ENCODE measurements around the gene LCOR.
"Not testable (repeated sequence)": the region's sequence is repeated elsewhere in the genome, so short reads cannot be mapped to it uniquely, and the experiment has no call there.

Gene LCOR

DNA sequence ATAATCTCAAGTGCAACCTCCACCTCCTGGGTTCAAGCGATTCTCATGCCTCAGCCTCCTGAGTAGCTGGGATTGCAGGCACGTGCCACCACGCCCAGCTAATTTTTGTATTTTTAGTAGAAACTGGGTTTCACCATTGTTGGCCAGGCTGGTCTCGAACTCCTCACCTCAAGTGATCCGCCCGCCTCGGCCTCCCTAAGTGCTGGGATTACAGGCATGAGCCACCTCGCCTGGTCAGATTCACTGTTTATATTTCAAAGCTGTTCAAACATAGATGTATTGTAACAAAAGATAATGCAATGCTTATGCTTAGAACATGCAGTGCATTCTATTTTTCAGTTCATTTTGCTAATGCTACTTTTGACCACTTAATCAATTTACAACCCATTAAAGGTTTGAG is 111.1 kb downstream of the LCOR start:
- DNase-seq = not testable (repeated sequence)

DNA sequence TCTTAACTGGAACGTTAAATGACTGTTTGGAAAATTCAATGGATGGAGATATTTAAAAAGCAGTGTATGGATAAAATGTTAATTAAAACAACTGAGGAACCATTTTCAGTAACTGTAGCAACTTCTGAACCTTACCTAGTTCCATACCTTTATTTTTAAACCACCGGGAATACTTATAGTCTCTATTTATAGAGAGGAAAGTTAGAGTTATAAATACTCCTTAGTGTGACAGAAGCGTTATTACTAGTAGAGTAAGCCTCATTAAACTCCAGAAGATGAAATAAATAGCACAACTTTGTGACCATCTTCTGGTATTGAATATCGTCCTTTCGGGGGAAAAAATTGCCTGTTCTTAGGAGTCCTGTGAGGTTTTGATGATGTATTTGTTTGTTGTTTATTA is 114.9 kb downstream of the LCOR start:
- no peak for DNase-seq

DNA sequence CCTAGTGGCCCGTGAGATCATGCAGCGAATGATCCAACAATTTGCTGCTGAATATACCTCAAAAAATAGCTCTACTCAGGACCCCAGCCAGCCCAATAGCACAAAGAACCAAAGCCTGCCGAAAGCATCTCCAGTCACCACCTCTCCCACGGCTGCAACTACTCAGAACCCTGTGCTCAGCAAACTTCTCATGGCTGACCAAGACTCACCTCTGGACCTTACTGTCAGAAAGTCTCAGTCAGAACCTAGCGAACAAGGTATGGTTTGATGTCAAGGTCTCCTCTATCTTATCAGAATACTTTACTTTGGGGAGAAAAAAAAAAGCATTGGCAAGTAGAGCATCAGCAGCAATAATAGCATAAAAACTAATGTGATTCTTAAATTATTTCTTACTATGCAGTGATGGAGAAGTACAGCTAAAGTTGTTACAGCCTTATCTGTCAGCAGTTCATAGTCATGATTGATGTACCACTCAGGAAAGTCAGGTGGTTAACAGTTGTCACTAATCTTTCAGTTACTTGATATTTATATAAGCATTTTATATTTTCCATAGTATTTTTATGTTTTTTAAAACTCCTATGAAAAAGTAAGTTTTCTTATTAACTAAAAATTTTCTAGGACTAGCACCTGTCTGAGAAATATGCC is 117.1 kb downstream of the LCOR start:
- DNase-seq = no peak

DNA sequence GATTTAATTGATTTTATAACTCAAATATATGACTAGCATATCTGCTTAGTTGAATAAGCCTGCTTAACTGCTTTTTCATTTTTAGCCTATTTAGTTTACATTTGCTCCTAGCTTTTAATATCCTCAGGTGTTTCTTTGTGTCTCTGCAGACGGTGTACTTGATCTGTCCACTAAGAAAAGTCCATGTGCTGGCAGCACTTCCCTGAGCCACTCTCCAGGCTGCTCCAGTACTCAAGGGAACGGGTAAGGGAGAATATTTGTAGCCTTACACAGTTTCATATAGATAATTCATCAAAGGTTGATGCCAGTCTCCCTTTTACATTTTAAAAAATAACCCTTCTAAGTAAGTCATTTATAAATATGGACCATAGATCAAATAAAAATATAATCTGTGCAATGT is 119.9 kb downstream of the LCOR start:
- DNase-seq = no peak

DNA sequence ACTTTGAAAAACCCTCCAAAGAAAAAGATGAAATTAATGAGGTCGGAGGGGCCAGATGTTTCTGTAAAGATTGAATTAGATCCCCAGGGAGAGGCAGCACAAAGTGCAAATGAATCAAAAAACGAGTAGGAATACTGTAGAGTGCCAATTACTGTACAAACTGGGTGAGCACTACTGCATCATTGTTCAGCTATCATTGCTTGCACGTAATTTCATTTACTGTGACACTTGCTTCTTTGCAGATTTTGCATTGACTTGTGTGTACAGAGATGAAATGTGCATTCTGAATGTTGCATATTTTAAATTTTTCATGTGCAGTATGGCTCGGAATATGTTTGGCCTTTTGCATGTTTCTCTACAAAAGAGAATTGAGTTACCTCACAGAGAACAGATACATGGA is 123.7 kb downstream of the LCOR start:
- DNase-seq = no peak

DNA sequence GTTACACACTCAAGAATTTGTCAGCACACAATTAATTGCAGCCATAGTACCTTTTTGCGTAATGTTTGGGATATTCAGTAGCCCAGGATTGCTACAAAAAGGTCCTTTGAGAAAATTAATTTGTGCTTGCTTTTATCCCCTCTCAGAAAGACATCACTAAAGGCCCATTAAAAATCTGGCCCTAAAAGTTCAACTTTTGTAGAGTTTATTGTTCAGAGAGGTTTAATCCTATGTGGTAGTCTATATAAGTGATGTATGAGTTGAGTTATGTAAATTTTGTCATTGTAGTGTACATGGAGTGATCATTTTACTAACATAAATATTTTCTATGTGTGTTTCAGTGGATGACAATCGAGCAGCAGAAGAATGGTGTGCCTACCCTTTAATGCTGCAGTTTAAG is 126.0 kb downstream of the LCOR start:
- DNase-seq = no peak

DNA sequence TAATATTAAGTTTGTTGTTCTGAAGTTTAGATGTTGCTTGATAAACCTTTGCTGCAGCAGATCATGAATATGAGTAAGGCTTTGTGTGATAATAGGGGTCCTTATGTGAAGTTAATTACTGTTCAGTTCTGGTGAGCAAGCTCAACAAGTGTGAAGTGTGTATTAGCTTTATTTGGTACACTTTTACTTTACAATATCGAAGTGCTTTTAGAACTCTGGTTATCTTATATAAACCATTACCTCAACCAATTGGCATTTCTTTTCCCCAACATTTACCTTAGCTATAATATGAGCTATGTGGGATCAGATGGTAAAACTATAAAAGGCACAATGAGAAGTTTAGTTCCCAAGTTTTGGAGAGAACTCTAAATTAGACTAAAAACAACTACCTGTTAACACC is 127.6 kb downstream of the LCOR start:
- DNase-seq = no peak

DNA sequence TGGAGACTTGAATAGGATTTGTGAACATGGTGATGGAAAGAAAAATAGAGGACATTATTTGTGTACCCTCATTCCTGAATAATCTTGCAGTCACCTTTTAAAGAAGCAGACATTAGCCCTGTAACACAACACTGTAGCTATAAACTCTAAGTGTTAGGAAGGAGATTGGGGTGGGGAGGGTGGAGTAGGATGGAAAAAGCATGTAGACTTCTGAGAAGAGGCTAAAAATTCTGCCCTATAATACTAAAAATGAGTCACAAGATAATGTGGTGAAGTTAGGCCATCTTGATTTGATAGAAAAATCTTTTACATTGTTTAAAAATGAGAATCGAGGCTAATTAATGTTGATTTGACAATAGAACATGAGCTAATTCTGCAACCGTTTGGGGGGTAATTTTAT is 128.8 kb downstream of the LCOR start:
- no peak for DNase-seq

DNA sequence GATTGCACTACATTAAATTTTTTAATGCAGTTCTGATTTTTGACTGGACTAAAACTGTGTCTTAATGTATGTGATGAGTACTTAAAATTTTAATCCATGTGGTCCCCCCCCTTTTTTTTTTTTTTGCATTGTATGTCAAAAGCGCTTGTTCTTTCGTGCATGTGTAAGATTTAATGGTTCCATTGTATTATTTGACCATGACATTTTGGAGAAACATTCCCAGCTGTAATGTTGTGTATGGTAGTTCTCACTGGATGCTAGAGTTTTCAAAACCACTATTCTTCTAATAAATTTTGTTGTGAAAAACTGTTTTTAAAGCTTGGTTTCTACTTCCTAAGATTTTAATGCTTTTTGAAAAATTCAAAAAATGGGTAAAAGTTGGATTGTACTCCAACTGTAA is 132.0 kb downstream of the LCOR start:
- no peak for DNase-seq

DNA sequence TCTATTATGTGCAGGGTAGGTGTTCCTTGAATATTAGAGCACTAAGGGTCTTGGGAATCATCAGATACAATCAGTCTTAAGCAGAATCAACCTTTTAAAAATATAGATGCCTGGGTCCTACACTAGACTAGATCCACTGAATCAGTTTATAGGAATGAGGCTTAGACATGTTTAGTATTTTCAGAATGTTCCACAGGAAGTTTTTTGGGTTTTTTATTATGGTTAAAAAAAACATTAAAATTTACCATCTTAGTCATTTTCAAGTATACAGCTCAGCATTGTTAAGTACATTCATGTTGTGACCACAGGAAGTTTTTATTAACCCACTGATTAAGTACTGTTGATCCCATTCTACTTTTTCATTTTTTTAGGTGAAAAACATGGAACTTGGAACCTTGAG is 135.7 kb downstream of the LCOR start:
- DNase-seq = no peak

DNA sequence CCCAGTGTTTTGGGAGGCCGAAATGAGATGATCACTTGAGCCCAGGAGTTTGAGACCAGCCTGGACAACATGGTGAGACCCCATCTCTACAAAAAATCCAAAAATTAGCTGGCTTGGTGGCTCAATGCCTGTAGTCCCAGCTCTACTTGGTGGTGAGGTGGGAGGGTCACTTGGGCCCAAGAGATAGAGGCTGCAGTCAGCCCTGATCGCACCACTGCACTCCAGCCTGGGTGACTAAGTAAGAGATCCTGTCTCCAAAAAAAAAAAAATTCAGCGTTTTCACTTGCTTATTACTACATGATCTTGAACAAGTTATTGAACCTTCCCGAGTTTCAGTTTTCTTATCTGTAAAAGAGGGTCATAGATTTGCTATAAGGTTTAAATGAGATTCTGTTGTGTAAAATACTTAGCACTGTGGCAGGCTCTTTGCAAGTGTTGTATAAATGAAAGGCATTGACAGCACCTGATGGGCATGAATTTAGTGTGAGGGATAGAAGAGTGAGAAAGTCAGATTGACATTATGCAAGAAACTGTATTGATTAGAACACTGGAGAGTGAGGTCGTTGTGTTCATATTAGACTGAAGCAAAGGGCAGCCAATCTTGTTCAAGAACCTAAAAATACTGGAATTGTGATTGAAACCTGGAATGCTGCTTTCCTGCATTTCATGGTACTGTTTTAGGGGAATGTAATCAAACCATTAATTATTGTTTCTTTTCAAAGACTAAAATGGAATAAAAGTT is 136.8 kb downstream of the LCOR start:
- no peak for DNase-seq

DNA sequence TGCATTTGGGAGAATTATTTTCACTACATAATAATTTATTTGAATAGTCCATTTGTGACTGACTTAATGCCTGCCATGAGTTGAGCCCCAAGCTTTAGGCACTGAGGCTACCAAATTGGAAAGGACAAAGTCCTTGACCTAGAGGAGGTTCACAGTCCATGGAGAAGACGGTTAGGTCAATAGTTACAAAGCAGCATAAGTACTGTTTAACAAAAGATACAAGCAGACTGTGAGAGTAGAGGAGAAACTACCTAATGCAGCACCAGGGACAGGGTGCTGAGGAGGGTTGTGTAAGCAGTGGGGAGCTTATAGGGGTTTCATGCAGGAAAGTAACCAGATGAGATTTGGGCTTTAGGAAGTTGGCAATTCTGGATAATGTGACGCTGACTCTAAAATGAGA is 139.2 kb downstream of the LCOR start:
- no peak for DNase-seq

DNA sequence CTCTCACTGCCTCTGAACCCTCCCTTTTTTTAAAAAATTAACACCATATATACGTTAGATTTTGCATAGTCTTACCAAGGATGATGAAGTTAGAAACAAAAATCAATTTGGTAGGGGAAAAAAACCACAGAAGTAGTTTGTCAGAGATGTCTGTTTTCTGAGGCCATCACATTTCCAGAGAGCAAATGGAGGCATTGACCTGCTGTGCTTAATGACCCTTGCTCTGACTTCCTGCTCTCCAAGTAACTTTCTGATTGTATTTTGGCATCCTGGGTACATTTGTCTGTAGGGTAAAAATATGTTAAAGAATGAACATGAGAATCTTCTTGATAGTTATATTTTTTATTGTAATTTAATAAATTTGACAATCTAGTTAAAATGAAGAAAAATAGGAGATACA is 140.2 kb downstream of the LCOR start:
- no peak for DNase-seq

DNA sequence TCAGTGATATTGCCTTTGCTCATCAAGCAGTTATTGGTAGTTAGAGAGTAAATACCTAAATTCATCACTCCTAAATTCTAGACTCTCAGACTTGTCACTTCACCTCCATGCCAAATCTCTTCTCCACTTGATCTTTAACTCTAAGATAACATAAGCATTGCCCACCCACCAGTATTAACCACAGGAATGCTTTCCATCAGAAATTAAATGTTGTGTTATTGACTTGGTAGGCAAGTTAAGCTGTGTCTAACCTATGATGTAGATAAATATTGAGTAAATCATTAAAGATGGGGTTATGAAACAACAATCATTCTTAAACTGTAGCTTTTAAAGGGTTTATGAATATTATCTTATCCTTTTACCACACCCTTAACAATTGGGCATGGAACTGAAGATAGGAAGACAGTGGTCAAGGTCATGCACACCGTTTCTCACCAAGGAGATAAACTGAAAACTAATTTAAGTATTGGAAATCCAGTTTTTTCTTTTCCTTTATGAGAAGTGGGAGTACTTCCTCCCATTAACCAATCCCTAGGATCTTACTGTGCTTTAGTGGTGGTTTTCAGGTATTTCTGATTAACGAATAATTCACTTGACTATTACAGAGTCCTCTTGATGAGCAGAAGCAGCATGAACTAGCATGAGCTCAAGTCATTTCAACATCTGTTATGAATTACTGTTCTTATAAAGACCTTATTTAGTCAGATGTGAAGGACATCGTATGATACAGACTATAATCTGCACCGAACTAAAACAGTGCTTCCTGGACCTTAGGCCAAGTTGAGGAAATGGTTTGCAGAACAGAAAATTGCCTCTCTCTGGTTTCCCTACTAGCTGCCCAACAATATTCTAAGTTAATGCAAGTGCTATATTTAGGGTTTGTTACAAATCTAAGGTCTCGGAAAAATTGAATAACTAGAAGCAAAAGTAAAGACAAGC is 142.0 kb downstream of the LCOR start:
- DNase-seq = no peak

DNA sequence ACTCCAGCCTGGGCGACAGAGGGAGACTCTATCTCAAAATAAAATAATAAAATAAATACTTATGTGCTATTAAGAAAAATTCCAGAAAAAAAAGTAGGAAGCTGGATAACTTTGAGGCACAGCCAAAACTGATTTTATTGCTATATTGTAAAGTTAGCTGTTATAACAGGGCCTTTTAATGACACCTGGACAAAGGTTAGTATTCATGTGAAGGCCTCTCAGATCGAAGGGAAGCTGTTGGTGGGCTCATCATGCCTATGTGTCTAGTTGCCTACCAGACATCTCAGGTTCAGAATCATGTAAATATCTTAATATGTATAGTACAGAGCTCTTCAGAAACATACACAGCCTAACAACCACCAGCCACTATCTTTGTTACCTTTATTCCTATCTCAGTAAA is 143.0 kb downstream of the LCOR start:
- DNase-seq = no peak

DNA sequence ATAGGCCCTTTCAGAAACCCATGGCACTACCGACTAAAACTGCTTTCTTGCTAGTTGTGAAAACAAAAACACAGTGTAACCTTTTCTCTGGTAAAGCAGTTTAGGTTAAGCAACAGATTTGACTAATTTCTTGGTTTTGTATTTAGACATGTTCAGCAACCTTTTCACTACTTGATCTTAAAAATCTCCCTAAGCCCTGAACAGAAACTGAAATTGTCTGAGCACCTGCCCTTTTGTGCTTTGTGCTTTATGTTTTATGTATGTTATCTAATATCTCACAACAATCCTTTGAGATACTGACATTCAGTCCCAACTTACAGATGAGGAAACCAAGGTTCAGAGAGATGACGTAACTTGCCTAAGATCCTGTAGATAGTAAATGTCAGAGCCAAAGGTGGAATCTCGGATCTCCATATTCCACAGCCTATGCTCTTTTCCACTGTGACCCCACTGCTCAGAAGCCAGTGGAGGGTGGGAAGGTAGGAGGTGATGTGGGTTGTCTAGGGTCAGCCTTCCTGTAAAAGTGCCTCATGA is 146.6 kb downstream of the LCOR start:
- no peak for DNase-seq

DNA sequence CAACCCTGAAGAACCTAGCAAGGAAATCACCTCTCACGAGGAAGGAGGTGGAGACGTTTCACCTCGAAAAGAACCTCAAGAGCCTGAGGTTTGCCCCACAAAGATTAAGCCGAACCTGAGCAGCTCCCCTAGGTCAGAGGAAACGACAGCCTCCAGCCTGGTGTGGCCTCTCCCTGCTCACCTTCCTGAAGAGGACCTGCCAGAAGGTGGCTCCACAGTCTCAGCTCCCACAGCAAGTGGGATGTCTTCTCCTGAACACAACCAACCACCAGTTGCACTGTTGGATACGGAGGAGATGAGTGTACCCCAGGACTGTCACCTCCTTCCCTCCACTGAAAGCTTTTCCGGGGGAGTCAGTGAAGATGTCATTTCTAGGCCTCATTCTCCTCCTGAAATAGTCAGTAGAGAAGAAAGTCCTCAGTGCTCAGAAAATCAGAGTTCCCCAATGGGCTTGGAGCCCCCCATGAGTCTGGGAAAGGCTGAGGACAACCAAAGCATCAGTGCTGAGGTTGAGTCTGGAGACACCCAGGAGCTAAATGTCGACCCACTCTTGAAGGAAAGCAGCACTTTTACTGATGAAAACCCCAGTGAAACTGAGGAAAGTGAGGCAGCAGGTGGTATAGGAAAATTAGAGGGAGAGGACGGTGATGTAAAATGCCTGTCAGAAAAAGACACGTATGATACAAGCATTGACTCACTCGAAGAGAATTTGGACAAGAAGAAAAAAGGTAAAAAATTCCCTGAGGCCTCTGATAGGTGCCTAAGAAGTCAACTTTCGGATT is 150.2 kb downstream of the LCOR start:
- DNase-seq = no peak

DNA sequence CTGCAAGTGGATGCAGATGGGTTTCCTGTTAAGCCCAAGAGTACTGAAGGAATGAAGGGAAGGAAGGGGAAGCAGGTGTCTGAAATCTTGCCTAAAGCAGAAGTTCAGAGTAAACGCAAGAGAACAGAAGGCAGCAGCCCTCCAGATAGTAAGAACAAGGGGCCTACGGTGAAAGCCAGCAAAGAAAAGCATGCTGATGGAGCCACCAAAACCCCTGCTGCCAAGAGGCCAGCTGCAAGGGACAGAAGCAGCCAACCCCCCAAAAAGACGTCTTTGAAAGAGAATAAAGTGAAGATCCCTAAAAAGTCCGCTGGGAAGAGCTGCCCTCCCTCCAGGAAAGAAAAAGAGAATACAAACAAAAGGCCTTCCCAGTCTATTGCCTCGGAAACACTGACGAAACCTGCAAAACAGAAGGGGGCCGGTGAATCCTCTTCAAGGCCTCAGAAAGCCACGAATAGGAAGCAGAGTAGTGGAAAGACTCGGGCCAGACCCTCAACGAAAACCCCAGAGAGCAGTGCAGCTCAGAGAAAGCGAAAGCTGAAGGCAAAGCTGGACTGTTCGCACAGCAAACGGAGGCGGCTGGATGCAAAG is 152.5 kb downstream of the LCOR start:
- DNase-seq = no peak

DNA sequence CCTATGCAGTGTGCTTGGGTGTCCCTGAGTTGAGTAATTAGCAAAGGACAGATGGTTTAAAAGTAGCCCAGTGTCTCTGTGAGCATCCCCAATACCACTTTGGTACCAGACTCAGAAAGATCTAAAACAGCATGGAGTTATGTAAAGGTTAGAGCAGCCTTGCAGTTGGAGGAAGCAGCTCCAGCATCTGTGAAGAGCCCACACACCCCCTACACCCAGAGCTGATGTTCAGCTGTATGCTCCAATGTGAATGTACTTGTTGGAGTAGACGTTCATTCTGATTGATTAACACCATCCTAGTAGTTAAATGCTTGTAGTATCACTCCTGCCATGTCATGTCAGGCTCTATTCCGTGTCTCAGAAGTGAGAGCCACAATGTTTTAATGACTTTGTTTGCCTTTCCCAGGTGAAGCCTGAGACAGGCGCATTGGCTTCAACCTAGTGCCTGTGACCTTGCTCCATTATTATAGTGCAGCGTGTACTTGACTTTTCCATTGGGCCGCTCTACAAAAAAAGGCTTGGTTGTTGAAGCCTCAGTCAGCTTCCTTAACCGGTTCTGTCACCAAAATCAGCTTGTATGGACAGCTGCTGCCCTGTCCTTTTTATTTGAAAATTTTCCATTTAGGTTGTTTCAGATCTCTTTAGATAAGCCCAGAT is 154.2 kb downstream of the LCOR start:
- DNase-seq = no peak

DNA sequence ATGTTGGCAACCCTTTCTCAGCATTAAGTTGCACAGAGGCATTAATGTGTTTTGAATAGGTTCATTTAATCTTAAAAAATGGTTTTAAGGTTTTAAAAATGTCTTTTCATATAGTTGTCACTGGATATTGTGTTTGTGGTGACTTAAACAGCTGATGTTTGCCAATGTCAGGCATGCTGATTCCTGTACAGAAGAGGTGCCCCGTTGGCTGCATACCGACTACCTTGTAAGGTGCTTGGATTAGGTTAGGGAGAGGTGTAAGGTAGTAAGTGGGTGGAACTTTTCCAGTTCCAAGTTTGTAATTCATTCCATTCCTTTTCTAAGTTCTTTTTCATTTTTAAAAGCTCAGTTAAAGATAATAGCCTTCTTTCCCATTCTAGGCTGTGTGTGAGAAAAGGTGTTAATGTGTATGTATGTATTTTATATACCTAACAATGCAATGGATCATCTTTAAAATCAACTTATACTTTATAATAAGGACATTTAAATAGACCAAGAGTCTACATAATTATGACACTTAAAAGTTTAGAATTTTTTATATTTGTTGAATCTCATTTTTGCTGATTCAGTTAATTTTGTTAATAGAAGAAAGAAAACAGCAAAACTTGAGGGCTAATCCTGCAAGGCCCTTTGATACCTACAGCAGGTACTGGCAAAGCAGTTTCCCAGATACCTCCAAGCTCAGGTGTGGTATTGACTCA is 155.2 kb downstream of the LCOR start:
- DNase-seq = no peak

DNA sequence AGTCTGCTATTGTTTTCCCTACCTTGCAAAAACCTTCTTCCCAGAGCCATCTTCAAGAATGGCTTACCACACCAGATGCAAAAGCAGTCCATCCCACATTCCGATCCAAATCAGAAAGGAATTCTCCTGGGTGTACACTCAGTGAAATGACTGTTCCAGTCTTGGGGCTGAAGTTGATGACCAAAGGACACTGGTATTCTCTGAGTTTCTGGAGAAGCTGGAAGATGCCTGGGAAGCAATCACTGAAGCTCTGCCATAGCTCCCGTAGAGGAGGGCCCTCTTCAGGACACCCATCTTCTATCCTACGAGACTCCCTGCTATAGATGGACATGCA is 155.7 kb downstream of the LCOR start:
- DNase-seq = no peak
